Astrocyte (in vitro differentiated cells and primary cell): ENCODE measurements around the gene RTL10.

Experiments used
- EZH2 ChIP-seq: IDR thresholded peaks from 2 replicates; pipeline ENCODE4 v1.6.1; 2012; ENCODE audit warnings: mild to moderate bottlenecking, low read length, inconsistent platforms; ENCODE audit not compliant: insufficient read depth
- TF ChIP-seq, protein P1 (sequence below): IDR thresholded peaks from 2 replicates; pipeline ENCODE4 v1.5.1; 2011; ENCODE audit warnings: low read depth, mild to moderate bottlenecking, inconsistent platforms, low read length, moderate library complexity; ENCODE audit not compliant: insufficient read depth

DNA sequence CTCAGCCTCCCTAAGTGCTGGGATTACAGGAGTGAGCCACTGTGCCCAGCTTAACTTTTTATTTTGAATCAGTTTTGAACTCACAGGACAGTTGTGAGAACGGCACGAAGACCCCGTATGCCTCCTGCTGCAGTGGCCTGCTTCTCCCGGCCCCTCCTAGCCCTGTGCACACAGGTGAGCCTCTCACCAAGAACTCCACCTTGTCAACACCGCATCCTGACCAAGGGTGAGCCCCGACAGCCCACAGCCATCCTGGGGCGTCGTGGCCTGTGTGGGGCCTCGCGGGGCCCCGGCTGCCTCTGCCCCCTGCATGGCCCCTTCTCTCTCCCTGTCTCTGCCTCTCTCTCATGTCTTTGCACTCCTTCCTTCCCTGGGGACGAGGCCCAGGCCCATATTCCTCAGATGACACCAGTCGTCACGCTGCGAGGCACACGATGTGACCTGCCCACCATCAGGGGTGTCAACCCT, 38.8 kb downstream of the RTL10 start:
- no peak for TF ChIP-seq EZH2
- TF ChIP-seq, protein P1, sequence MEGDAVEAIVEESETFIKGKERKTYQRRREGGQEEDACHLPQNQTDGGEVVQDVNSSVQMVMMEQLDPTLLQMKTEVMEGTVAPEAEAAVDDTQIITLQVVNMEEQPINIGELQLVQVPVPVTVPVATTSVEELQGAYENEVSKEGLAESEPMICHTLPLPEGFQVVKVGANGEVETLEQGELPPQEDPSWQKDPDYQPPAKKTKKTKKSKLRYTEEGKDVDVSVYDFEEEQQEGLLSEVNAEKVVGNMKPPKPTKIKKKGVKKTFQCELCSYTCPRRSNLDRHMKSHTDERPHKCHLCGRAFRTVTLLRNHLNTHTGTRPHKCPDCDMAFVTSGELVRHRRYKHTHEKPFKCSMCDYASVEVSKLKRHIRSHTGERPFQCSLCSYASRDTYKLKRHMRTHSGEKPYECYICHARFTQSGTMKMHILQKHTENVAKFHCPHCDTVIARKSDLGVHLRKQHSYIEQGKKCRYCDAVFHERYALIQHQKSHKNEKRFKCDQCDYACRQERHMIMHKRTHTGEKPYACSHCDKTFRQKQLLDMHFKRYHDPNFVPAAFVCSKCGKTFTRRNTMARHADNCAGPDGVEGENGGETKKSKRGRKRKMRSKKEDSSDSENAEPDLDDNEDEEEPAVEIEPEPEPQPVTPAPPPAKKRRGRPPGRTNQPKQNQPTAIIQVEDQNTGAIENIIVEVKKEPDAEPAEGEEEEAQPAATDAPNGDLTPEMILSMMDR = no peak
